Endothelial cell of umbilical vein (primary cell): ENCODE data around the gene CFAP69. TPM values are rescaled to one million over a fixed set of nuclear protein-coding genes. Genes with fewer than 3 reads are reported as not detected.

Source experiments
- BruUV-seq: library from RNA; stranded (reverse); fragments of 400-500 nt; replicated peaks from 2 replicates; lab custom pipeline; 2021; lab: Mats Ljungman, UMichigan
- CTCF ChIA-PET: fragments of 300-600, 350-600 bp; sonication (Branson Sonifier 250); formaldehyde crosslinking; loops from one replicate; lab custom pipeline; 2021; ENCODE audit warnings: antibody characterized with exemption, inconsistent platforms; lab: Charles Lee
- POLR2A ChIA-PET: fragments of 300-600, 350-600 bp; sonication (Branson Sonifier 250); formaldehyde crosslinking; loops from one replicate; lab custom pipeline; 2021; ENCODE audit warnings: antibody characterized with exemption, inconsistent platforms; lab: Charles Lee
- DNase-seq: peaks from one replicate; pipeline ENCODE4 v3.0.0-alpha.2; 2011; ENCODE audit warnings: low read depth, low spot score
- FAIRE-seq: peaks from 2 replicates; lab custom pipeline; 2011; peaks lifted over from hg19 to GRCh38; lab: Jason Lieb, UNC
- H2AFZ ChIP-seq: 2 replicates; pipeline ENCODE4 v1.6.0; 2012; ENCODE audit warnings: low read depth, low read length, control low read depth, inconsistent platforms
- H3K27ac ChIP-seq: 2 replicates; pipeline ENCODE4 v1.5.1; 2011; ENCODE audit warnings: low read depth, mild to moderate bottlenecking, control low read depth, low read length, moderate library complexity; ENCODE audit not compliant: insufficient read depth
- H3K27me3 ChIP-seq, 2 experiments: 2 replicates each; pipeline versions ENCODE4 v1.6.0 to v1.6.1; 2011; ENCODE audit warnings: low read length in 2 of 2, mixed read lengths in 1 of 2; ENCODE audit not compliant: control insufficient read depth in 2 of 2, insufficient read depth in 2 of 2
- H3K36me3 ChIP-seq, 2 experiments: 2 replicates in 1 of 2; 3 replicates in 1 of 2; pipeline ENCODE4 v1.5.1; 2011; ENCODE audit warnings: low read length in 2 of 2, mild to moderate bottlenecking in 1 of 2, moderate library complexity in 1 of 2; ENCODE audit not compliant: control insufficient read depth in 2 of 2, insufficient read depth in 2 of 2; ENCODE audit errors: extremely low read depth in 1 of 2
- H3K4me1 ChIP-seq: 3 replicates; pipeline ENCODE4 v1.5.1; 2011; ENCODE audit warnings: mild to moderate bottlenecking, low read length; ENCODE audit not compliant: control insufficient read depth, insufficient read depth; ENCODE audit errors: extremely low read depth
- H3K4me2 ChIP-seq: 2 replicates; pipeline ENCODE4 v1.6.1; 2011; ENCODE audit warnings: low read length, control low read depth, mixed read lengths; ENCODE audit not compliant: insufficient read depth
- H3K4me3 ChIP-seq, 3 experiments: fragments of 200-600 bp in 1 of 3; sonication (generic), shearing (Covaris generic) in 1 of 3; replicated peaks in 1 of 3; 2 replicates each; pipeline ENCODE4 v1.5.1; 2011 to 2016; ENCODE audit warnings: control low read depth in 3 of 3, low read length in 3 of 3, mild to moderate bottlenecking in 2 of 3, inconsistent platforms in 1 of 3, low read depth in 1 of 3, moderate library complexity in 1 of 3; ENCODE audit not compliant: insufficient read depth in 1 of 3
- H3K79me2 ChIP-seq: 2 replicates; pipeline ENCODE4 v1.6.0; 2012; ENCODE audit warnings: low read length, inconsistent platforms; ENCODE audit not compliant: control insufficient read depth, insufficient read depth
- H3K9ac ChIP-seq: replicated peaks from 2 replicates; pipeline ENCODE3; 2011; ENCODE audit warnings: low read length, control low read depth; ENCODE audit not compliant: insufficient read depth; ENCODE audit errors: extremely low read depth
- H3K9me1 ChIP-seq: replicated peaks from 3 replicates; pipeline ENCODE4 v1.6.0; 2011; ENCODE audit warnings: mild to moderate bottlenecking, low read length; ENCODE audit not compliant: control insufficient read depth, insufficient read depth; ENCODE audit errors: extremely low read depth
- H3K9me3 ChIP-seq: replicated peaks from 2 replicates; pipeline ENCODE4 v1.5.1; 2012; ENCODE audit warnings: low read length, inconsistent platforms; ENCODE audit not compliant: control insufficient read depth, insufficient read depth
- H4K20me1 ChIP-seq: replicated peaks from 2 replicates; pipeline ENCODE3; 2011; ENCODE audit warnings: mild to moderate bottlenecking, low read length; ENCODE audit not compliant: control insufficient read depth, insufficient read depth; ENCODE audit errors: extremely low read depth
- EZH2 ChIP-seq: IDR thresholded peaks from 2 replicates; pipeline ENCODE4 v1.6.1; 2012; ENCODE audit warnings: borderline replicate concordance, low read depth, mild to moderate bottlenecking, moderate library complexity, low read length, inconsistent platforms; ENCODE audit not compliant: severe bottlenecking
- FOS ChIP-seq: IDR thresholded peaks from 2 replicates; pipeline ENCODE4 v1.6.1; 2011; ENCODE audit warnings: mild to moderate bottlenecking, low read length, moderate library complexity, borderline replicate concordance; ENCODE audit not compliant: insufficient read depth
- GATA2 ChIP-seq: IDR thresholded peaks from 2 replicates; pipeline ENCODE4 v1.7.0; 2011; ENCODE audit warnings: low read depth, mild to moderate bottlenecking, moderate library complexity, mixed read lengths, low read length; ENCODE audit not compliant: insufficient read length, insufficient read depth
- JUN ChIP-seq: IDR thresholded peaks from 2 replicates; pipeline ENCODE4 v1.6.1; 2011; ENCODE audit warnings: borderline replicate concordance, low read depth; ENCODE audit not compliant: insufficient read length, insufficient read depth
- MYC ChIP-seq: IDR thresholded peaks from one replicate; pipeline ENCODE4 v1.6.1; 2011; ENCODE audit warnings: mild to moderate bottlenecking, low read depth, low read length
- POLR2A ChIP-seq: IDR thresholded peaks from 2 replicates; pipeline ENCODE4 v1.6.1; 2012; ENCODE audit warnings: low read depth, mild to moderate bottlenecking, control low read depth, low read length
- POLR2AphosphoS5 ChIP-seq: IDR thresholded peaks from 2 replicates; pipeline ENCODE4 v1.6.1; 2012; ENCODE audit warnings: low read depth, mild to moderate bottlenecking, control low read depth, low read length, moderate library complexity; ENCODE audit not compliant: insufficient read depth
- dilution Hi-C: fragments of 300-500 bp; cut with MboI; formaldehyde crosslinking; loops from one replicate; pipeline ENCODE4 v1.15.0; 2019; ENCODE audit warnings: low sequenced_read_pairs; ENCODE audit not compliant: extremely low pct_ligation_motif_present
- intact Hi-C: fragments of 100-400 bp; cut with micrococcal nuclease; formaldehyde crosslinking; loops from one replicate; pipeline ENCODE4 v1.10.0; 2022
- polyA plus RNA-seq, 4 experiments: library from polyadenylated mRNA; depleted of rRNA in 3 of 4; stranded (reverse) in 3 of 4; unstranded in 1 of 4; fragments of >200 nt; gene quantifications; 2 replicates each; pipeline versions ENCODE4 v1.2.1 to v1.2.3, GENCODE V29; 2011 to 2012; ENCODE audit warnings: missing spikeins in 1 of 4
- total RNA-seq: library from RNA; stranded (reverse); gene quantifications from 2 replicates; pipeline ENCODE4 v1.2.3, GENCODE V29; 2021
- TF ChIP-seq, protein P1 (sequence below): IDR thresholded peaks from 2 replicates; pipeline ENCODE4 v1.6.1; 2011; ENCODE audit not compliant: insufficient read depth, insufficient read length
- TF ChIP-seq, protein P2 (sequence below), 2 donors: IDR thresholded peaks; 1 replicate in 1 of 2; 2 replicates in 1 of 2; pipeline ENCODE4 v1.5.1; 2011; ENCODE audit warnings: low read length in 2 of 2, mild to moderate bottlenecking in 2 of 2, moderate library complexity in 2 of 2, control low read depth in 1 of 2, inconsistent platforms in 1 of 2, low read depth in 1 of 2; ENCODE audit not compliant: insufficient read depth in 1 of 2; ENCODE audit errors: extremely low read depth in 1 of 2

CFAP69 gene
- total and polyA plus RNA-seq, 2 donors (not counting 3 experiments of a cell fraction or from before 2014, with no cell fraction given), result 0.81 to 4.4 TPM

DNA sequence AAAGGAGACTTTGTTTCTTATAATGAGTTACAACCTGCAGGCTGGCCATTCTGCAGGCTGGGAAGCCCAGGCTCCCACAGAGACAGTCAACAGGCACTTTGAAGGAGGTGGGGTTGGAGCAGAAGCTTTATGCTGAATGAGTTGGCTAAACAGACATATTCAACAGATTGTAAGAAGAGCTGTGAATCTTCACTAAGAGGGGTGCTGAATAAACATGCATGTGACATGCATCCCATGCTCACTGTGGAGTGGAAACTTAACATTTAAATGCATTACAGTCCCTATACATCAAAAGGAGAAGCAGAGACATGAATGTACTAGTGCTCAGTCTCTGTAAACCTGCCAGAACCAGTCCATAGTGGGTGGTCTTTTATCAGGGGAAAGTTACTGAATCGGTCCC, 1.4 kb upstream of the CFAP69 start:
- FAIRE-seq (no peak), DNase-seq (no peak)
- peaks cover 9% of the 10 kb centered on the region for H3K4me1 ChIP-seq
- H3K79me2 ChIP-seq, result no peaks in the 10 kb centered on the region
- H3K4me3 ChIP-seq, result no peak overlapping the region
- no peaks in the 10 kb centered on the region for H3K27me3 ChIP-seq
- intact Hi-C loops, result no loop called here
- H3K9me1 ChIP-seq, result no peaks in the 10 kb centered on the region
- no peaks in the 10 kb centered on the region for H3K9me3 ChIP-seq
- no peaks in the 10 kb centered on the region for H4K20me1 ChIP-seq
- H3K4me2 ChIP-seq, result no peak overlapping the region
- no peak overlapping the region for H2AFZ ChIP-seq
- ChIA-PET POLR2A (no interaction called here), CTCF (interaction anchor here (1.8 to 2.1 kb wide), 3 partner anchors 32 to 184 kb away, joined by 5 to 7 read pairs (median 7); partner anchors contain the start of genes STEAP1 and STEAP2)
- no TSS peak for BruUV-seq
- H3K27ac ChIP-seq, result no peak overlapping the region
- dilution Hi-C loops, result no loop called here
- no peaks in the 10 kb centered on the region for H3K36me3 ChIP-seq
- no peak for TF ChIP-seq GATA2
- TF ChIP-seq MYC, result no peak
- no peak for TF ChIP-seq JUN
- no peak for TF ChIP-seq POLR2A
- TF ChIP-seq, protein P1, sequence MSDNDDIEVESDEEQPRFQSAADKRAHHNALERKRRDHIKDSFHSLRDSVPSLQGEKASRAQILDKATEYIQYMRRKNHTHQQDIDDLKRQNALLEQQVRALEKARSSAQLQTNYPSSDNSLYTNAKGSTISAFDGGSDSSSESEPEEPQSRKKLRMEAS, result no peak
- H3K9ac ChIP-seq, result no peak overlapping the region

DNA sequence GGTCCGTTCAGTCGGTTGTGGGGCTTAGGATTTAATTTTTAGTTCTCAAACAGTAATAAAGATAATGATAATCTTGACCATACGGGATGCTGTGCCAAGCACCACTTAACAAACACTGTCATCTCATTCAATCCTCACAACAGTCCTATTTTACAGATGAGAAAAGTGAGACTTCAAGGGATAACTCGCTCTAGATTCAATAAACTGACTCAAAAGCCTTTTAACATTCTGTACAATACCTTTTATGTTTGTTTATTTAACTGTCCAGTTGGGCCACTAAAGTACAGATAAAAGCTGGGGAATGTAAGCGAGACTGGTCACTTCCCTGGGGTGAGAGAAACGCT, 437 bp upstream of the CFAP69 start:
- TF ChIP-seq MYC, result no peak
- no peak for TF ChIP-seq EZH2
- no peak for TF ChIP-seq POLR2A
- TF ChIP-seq POLR2AphosphoS5, result no peak
- TF ChIP-seq JUN, result no peak
- no peak for TF ChIP-seq GATA2
- TF ChIP-seq, protein P2, sequence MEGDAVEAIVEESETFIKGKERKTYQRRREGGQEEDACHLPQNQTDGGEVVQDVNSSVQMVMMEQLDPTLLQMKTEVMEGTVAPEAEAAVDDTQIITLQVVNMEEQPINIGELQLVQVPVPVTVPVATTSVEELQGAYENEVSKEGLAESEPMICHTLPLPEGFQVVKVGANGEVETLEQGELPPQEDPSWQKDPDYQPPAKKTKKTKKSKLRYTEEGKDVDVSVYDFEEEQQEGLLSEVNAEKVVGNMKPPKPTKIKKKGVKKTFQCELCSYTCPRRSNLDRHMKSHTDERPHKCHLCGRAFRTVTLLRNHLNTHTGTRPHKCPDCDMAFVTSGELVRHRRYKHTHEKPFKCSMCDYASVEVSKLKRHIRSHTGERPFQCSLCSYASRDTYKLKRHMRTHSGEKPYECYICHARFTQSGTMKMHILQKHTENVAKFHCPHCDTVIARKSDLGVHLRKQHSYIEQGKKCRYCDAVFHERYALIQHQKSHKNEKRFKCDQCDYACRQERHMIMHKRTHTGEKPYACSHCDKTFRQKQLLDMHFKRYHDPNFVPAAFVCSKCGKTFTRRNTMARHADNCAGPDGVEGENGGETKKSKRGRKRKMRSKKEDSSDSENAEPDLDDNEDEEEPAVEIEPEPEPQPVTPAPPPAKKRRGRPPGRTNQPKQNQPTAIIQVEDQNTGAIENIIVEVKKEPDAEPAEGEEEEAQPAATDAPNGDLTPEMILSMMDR (IDR thresholded peaks at IDR 0.05; ENCODE audit: extremely low read depth in 1 of 2, insufficient read depth in 1 of 2, low read depth in 1 of 2, low read length in 2 of 2), result no peak
- TF ChIP-seq, protein P1, result no peak
- TF ChIP-seq FOS, result no peak
- Histone ChIP-seq H3K36me3 (no peaks in the 10 kb centered on the region), H3K9me1 (no peaks in the 10 kb centered on the region), H3K9me3 (no peaks in the 10 kb centered on the region), H3K27me3 (no peaks in the 10 kb centered on the region), H4K20me1 (no peaks in the 10 kb centered on the region), H3K4me1 (peaks cover 9% of the 10 kb centered on the region), H3K4me3 (peak overlapping the region; percentile 45 to 74 (median 57)), H3K9ac (peak overlapping the region; percentile 22), H3K27ac (no peak overlapping the region), H2AFZ (peak overlapping the region; percentile 92), H3K79me2 (no peaks in the 10 kb centered on the region), H3K4me2 (peak overlapping the region; percentile 60)
- no peak for FAIRE-seq
- BruUV-seq, result no TSS peak
- intact Hi-C loops, result loop anchor here (2.0 kb wide), 1 partner anchor 66 kb away; no protein-coding TSS in a partner anchor
- dilution Hi-C loops, result no loop called here
- no peak for DNase-seq
- ChIA-PET CTCF (interaction anchor here (2.0 to 2.1 kb wide), 2 partner anchors 33 to 183 kb away, joined by 5 to 7 read pairs; partner anchors contain the start of gene STEAP2), POLR2A (no interaction called here)
